ENCODE measurements around the gene LAMTOR5.

Gene LAMTOR5

GRCh38 chr1:110394493-110394820, 13.0 kb downstream of the LAMTOR5 start:
- TF ChIP-seq CTCF (IDR thresholded peaks at IDR 0.05; ENCODE audit: extremely low read depth, missing control alignments): no peak
- DNase-seq (ENCODE audit: low spot score): no peak

- TF ChIP-seq CTCF (IDR thresholded peaks at IDR 0.05; ENCODE audit: extremely low read depth, missing control alignments): no peak
- no peak for DNase-seq (ENCODE audit: low spot score)
These were observed 13.6 kb downstream of the LAMTOR5 start for GRCh38 chr1:110393691-110394492.

- DNase-seq (ENCODE audit: low spot score): no peak
- TF ChIP-seq CTCF (IDR thresholded peaks at IDR 0.05; ENCODE audit: extremely low read depth, missing control alignments): no peak
These were observed 14.2 kb downstream of the LAMTOR5 start for GRCh38 chr1:110393286-110393685.

GRCh38 chr1:110390692-110391245, 16.7 kb downstream of the LAMTOR5 start, which contains the start of gene SLC16A4:
TSS of gene SLC16A4 (minus strand) at chr1:110391026. CDS start at chr1:110389323, 1,703 bp downstream.
- DNase-seq (ENCODE audit: low spot score): no peak
- no peak for TF ChIP-seq CTCF (IDR thresholded peaks at IDR 0.05; ENCODE audit: extremely low read depth, missing control alignments)

- no peak for DNase-seq (ENCODE audit: low spot score)
- no peak for TF ChIP-seq CTCF (IDR thresholded peaks at IDR 0.05; ENCODE audit: extremely low read depth, missing control alignments)
These were observed 17.4 kb downstream of the LAMTOR5 start for GRCh38 chr1:110390096-110390495.

- TF ChIP-seq CTCF (IDR thresholded peaks at IDR 0.05; ENCODE audit: extremely low read depth, missing control alignments): no peak
These were observed 20.3 kb downstream of the LAMTOR5 start for GRCh38 chr1:110387048-110387754.

GRCh38 chr1:110385369-110385768, 22.1 kb downstream of the LAMTOR5 start:
- TF ChIP-seq CTCF (IDR thresholded peaks at IDR 0.05; ENCODE audit: extremely low read depth, missing control alignments): no peak
- no peak for DNase-seq (ENCODE audit: low spot score)

More at GRCh38 chr1:110387048-110387754, 20.3 kb downstream of the LAMTOR5 start:
- no peak for DNase-seq (ENCODE audit: low spot score)

Measured in GM20000 (cell line).